GM18505 (cell line): ENCODE data around the gene APPL2.

Experiments
- ATAC-seq: cut with Tn5 transposase; IDR thresholded peaks from one replicate; pipeline ENCODE4 v1.9.1; 2021; ENCODE audit not compliant: unreplicated experiment
- POLR2A ChIP-seq: IDR thresholded peaks from 4 replicates; pipeline ENCODE4 v1.6.1; 2011; ENCODE audit warnings: borderline replicate concordance; ENCODE audit not compliant: insufficient read depth, insufficient read length; ENCODE audit errors: extremely low read depth

APPL2 gene

DNA sequence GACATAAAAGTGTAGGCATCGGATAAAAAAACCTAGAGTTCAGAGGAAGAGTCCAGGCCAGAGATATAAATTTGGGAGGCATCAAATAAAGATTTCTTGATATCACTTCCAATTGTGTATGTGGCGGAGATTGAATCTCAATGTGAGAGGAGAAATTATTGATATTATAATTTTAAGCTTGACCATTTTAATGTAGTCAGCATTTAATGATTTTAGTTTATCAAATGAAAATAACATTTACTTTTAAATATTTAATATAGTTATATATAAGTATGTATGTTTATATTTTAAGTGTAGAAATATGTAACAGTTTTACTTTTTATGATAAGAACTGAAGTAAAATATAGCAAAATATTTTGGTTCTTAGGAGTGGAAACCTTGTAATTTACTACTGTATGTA lies 79.7 kb downstream of the APPL2 start:
- no peak for TF ChIP-seq POLR2A
- ATAC-seq: no peak

DNA sequence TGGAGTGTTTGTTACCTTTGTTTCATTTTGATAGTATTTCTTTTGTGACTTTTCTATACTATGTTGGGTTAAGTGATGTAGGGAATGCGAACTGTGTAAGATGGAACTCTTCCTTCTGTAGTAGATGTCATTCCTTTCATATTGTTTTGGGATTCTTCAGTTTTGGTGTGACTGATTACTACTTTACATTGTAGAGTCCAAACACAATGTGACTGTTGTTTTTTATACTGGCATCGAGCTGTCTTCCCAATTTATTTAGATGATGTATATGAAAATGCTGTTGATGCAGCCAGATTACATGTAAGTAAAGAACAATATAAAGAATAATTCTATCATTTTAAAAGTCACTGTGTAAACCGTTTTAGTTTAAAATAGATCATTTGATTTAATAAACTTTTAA lies 93.7 kb downstream of the APPL2 start:
- no peak for TF ChIP-seq POLR2A
- no peak for ATAC-seq

DNA sequence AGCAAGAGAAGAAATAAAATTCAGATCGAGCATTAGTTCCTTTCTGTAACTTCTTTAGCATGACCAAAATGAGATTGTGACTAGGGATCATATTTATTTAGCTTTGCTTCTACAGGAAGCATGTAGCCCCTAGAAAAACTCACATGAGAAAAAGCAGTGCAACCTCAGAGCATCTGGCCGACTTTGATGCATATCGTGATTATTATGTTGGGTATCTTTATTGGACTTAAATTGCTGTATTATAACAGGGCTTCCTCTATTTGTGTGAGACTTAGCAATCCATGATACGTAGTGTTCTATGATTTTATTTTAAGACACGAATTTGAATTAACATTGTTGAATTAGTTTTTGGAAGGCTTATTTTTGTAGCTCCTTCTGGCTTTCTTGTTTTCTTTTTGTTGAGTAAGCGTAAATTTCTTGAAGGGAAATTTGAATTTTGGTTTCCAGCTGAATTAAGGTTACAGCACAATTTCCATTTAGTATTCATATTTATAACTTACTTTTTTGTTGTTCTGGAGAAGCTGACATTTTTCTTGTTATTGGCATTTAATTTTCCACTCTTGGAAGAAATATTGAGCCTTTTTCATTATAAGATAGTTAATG lies 94.6 kb downstream of the APPL2 start:
- ATAC-seq: no peak
- no peak for TF ChIP-seq POLR2A

DNA sequence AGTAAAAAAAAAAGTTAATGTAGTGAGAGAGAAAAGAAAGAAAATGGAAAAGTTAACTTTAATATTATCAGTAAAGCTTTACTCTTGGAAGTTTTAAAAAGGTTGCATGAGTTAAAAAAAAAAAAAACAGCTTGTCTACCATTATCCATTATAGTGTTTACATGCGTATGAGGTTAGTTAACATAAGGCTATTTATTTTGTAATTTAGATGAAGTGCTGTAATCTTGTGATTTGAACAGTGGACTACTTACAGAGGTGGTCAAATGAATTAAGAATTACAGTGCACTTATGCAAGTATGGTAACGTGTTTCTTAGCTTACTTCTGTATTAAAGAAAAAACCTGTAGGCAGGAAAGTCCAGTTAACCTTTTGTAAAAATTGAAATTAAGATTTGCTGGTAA lies 97.7 kb downstream of the APPL2 start:
- ATAC-seq: no peak
- no peak for TF ChIP-seq POLR2A
